HG03432 (cell line): ENCODE measurements around the gene UBR3.
"Not testable (repeated sequence)": the region's sequence is repeated elsewhere in the genome, so short reads cannot be mapped to it uniquely, and the experiment has no call there.

Experiments used
- ATAC-seq: cut with Tn5 transposase; IDR thresholded peaks from one replicate; pipeline ENCODE4 v1.9.1; 2021; ENCODE audit warnings: mild to moderate bottlenecking, moderate library complexity; ENCODE audit not compliant: unreplicated experiment

Gene UBR3, protein sequence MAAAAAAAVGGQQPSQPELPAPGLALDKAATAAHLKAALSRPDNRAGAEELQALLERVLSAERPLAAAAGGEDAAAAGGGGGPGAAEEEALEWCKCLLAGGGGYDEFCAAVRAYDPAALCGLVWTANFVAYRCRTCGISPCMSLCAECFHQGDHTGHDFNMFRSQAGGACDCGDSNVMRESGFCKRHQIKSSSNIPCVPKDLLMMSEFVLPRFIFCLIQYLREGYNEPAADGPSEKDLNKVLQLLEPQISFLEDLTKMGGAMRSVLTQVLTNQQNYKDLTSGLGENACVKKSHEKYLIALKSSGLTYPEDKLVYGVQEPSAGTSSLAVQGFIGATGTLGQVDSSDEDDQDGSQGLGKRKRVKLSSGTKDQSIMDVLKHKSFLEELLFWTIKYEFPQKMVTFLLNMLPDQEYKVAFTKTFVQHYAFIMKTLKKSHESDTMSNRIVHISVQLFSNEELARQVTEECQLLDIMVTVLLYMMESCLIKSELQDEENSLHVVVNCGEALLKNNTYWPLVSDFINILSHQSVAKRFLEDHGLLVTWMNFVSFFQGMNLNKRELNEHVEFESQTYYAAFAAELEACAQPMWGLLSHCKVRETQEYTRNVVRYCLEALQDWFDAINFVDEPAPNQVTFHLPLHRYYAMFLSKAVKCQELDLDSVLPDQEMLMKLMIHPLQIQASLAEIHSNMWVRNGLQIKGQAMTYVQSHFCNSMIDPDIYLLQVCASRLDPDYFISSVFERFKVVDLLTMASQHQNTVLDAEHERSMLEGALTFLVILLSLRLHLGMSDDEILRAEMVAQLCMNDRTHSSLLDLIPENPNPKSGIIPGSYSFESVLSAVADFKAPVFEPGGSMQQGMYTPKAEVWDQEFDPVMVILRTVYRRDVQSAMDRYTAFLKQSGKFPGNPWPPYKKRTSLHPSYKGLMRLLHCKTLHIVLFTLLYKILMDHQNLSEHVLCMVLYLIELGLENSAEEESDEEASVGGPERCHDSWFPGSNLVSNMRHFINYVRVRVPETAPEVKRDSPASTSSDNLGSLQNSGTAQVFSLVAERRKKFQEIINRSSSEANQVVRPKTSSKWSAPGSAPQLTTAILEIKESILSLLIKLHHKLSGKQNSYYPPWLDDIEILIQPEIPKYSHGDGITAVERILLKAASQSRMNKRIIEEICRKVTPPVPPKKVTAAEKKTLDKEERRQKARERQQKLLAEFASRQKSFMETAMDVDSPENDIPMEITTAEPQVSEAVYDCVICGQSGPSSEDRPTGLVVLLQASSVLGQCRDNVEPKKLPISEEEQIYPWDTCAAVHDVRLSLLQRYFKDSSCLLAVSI (N-terminal part only)

GRCh38 chr2:169827272-169828140, at the start of gene UBR3:
Gene UBR3 (plus strand): TSS chr2:169827454. CDS start chr2:169827508, 54 bp downstream.
- peak; percentile 86 for ATAC-seq

DNA sequence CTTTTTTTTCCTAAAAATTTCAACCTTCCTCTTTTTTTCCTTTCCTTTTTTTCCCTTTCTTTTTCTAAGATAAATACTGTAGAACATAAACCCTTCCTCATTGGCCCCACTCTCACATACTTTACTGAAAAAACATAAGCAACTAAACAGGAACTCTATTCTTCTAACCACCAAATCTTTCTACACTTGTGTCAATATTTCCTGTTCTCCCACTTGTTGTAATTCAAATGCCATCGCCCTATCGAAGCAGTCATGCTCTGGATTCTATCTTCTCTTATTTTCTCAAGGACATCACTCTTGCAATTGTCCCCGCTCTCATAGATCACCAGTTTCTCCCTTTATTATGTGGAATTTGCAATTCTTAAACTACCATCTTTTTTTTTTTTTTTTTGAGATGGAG, 48.8 kb upstream of the UBR3 start:
- ATAC-seq: no peak

DNA sequence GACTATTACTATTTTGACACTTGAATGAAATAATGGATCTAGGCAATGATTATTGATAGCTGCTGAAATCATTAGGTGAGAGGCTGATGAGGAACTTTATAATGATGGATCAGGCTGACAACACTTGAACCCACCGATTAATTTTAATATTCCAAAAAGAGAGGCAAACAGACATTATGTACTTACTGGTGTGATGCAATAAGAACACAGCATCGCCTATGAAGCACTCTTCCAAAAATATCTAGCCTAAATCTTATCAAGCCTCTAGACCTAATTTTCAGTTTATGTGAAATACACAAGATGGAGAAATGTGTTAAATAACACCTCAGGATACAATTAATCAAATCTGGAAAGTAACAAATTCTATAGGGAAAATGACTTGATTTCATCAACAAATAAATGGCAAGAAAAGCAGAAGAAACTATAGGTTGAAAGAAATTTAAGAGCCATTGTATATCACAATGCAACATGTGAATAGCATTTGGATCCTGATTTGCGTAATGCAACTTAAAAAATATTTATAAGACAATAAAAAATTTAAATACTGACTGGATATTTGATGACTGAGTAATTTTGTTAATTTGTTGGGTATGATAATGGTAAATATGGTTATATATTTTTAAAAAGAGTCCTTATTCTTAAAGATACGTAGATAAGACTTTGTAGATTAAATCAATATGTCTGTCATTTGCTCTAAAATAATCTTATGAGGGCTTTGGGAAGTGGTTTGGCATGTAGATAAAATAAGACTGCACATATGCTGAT, 45.8 kb upstream of the UBR3 start:
- no peak for ATAC-seq

- ATAC-seq: no peak
Observed at GRCh38 chr2:169782513-169782912, 44.7 kb upstream of the UBR3 start.

- no peak for ATAC-seq
Observed at GRCh38 chr2:169790581-169790980, 36.7 kb upstream of the UBR3 start.

- no peak for ATAC-seq
Observed at GRCh38 chr2:169795181-169795580, 32.1 kb upstream of the UBR3 start.

DNA sequence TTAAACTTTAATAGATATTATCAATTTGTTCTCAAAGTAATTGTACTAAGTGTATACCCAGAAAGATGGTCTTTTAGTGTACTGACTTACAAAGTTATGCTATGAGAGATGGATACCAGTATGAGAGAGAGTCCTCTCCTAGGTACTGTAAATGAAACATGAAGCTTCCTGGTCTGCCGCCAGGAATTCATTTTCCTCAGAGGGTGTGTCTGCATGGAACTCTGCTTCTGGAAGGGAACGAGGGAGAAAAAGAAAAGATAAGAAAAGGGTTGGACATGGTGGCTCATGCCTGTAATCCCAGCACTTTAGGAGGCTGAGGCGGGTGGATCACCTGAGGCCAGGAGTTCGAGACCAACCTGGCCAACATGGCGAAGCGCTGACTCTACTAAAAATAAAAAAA, 30.8 kb upstream of the UBR3 start:
- no peak for ATAC-seq

GRCh38 chr2:169797601-169798000, 29.7 kb upstream of the UBR3 start:
- ATAC-seq: no peak

DNA sequence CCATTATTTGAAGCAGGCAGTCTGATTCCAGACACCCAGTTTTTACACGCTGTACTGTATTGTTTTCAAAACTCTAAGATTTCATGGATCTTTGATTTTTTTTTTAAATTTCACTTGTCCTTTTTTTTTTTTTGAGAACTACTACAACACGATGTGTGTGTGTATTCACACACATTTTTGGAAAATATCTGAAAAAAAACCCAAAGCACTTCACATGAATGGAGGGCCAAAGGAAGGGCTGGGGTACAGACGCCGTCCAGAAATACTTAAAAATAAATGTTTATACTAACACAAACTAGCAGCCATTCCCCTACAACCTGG, 28.9 kb upstream of the UBR3 start:
- ATAC-seq: no peak

DNA sequence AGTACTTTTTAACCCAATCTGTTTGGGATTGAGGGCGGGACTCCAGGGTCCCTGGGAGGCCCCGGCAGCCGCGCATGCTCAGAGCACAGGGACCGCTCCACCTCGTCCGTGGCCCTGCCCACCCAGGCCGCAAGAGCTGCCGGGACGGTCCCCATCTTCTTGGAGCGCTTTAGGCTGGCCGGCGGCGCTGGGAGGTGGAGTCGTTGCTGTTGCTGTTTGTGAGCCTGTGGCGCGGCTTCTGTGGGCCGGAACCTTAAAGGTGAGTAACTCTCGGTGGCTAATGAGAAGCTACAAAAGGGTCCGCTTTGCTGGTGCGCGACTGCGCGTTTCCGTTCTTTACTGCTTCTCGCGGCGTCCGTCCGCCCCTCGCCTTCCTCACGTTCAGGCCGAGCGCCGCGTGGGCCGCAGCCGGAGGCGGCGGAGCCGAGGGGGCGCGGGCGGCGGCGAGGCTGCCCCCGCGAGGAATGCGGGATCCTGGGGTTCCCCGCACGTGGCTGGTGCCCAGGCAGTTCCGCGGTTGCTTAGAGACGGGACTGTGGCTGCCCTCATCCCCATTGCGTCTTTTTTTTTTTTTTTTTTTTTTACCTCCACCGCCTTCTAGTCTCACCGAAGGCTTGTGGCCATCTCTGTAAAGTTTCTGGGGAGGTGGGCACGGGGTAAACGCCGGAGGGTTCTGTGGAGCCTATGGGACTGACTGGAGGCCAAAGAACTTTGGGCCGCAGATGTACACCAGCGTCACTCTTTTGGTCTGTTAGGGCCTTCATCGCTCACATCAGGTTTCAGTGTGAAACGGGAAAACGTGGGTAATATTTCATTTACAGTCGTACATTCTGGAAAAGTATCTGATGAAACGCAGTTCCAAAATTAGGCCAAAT, 28.3 kb upstream of the UBR3 start, which contains the start of gene SSB:
Gene SSB, plus strand, starts transcription at position 154 of the 875 bp plus-strand sequence. CDS start 2,090 bp downstream, outside the sequence.
- peak; percentile 98 for ATAC-seq

GRCh38 chr2:169803480-169803879, 23.8 kb upstream of the UBR3 start:
- no peak for ATAC-seq

- no peak for ATAC-seq
Observed at GRCh38 chr2:169806586-169806985, 20.7 kb upstream of the UBR3 start.

DNA sequence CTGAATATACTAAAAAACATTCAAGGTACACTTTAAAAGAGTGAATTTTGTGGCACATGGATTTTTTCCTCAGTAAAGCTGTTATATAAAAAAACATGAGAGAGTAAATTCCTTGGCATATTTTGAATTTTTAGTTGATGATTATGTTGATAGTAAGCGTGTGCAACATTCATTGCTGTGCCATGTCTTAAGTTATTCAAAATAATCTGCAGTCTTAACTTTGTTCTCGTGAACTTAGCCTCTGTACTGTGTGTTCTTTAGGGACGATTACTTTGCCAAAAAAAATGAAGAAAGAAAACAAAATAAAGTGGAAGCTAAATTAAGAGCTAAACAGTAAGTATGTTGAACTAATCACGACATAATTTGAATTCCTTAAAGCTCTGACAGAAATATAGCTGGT, 19.0 kb upstream of the UBR3 start:
- no peak for ATAC-seq

DNA sequence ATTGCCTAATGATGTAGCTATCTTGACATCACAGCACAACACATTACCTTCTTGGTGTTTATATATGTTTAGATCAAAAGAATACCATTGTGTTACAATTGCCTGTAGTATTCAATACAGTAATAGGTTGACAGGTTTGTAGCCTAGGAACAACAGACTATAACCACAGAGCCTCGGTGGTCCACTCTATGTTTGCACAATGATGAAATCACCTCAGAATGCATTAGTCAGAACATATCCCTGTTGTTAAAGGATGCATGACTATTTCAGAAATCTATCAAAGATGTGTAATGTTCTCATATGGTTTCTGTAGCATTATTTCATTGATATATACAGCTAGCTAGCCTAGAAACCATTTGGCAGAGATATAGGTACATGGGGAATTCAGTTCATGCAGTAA, 11.4 kb upstream of the UBR3 start:
- no peak for ATAC-seq

DNA sequence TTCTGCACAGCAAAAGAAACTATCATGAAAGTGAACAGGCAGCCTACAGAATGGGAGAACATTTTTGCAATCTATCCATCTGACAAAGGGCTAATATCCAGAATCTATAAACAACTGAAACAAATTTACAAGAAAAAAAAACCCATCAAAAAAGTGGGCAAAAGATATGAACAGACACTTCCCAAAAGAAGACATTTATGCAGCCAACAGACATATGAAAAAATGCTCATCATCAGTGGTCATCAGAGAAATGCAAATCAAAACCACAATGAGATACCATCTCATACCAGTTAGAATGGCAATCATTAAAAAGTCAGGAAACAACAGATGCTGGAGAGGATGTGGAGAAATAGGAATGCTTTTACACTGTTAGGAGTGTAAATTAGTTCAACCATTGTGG, 10.3 kb upstream of the UBR3 start:
- ATAC-seq: not testable (repeated sequence)

DNA sequence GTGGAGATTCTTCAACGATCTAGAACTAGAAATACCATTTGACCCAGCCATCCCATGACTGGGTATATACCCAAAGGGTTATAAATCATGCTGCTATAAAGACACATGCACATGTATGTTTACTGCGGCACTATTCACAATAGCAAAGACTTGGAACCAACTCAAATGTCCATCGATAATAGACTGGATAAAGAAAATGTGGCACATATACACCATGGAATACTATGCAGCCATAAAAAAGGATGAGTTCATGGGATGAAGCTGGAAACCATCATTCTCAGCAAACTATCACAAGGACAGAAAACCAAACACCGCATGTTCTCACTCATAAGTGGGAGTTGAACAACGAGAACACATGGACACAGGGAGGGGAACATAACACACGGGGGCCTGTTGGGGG, 9.9 kb upstream of the UBR3 start:
- not testable (repeated sequence) for ATAC-seq

GRCh38 chr2:169818241-169818640, 9.0 kb upstream of the UBR3 start:
- no peak for ATAC-seq

DNA sequence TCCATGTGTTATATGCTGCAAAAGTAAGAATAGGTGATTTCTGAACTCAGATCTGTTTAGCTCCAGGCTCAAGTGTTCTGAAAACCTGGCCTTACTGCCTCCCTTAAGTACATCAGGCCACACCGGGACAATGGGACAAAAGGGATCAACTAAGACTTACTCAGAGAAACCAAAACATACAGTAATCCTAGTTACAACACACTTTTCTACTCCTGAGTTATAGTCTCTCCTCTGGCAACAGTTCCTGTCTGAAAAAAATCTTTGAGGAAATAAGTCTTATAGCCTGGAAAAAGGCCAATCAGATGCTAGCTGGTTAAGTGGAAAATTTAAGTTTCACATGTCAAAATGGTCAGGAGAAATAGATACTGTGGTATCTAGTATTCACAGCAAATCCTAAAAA, 8.1 kb upstream of the UBR3 start:
- ATAC-seq: no peak
